ENCODE data around the gene ACVR1C.

GRCh38 chr2:157559461-157559860 lies 69.2 kb downstream of the ACVR1C start:
- TF ChIP-seq EZH2 (IDR thresholded peaks at IDR 0.05) (no peak), POLR2AphosphoS5 (IDR thresholded peaks at IDR 0.05; ENCODE audit: borderline replicate concordance, low read depth, low read length) (no peak), FOXP2 (optimal IDR thresholded peaks at IDR 0.05; ENCODE audit: control extremely low read depth, extremely low read length, insufficient read depth) (no peak)

All from SK-N-MC (cell line).